HG03575 (cell line): ENCODE measurements around the gene DGKB.

Experiments used
- ATAC-seq: cut with Tn5 transposase; IDR thresholded peaks from one replicate; pipeline ENCODE4 v1.9.1; 2021; ENCODE audit not compliant: unreplicated experiment, insufficient number of reproducible peaks, low FRiP score; ENCODE audit errors: extremely low read depth

The DGKB gene

GRCh38 chr7:14226126-14226525 lies 676.4 kb downstream of the DGKB start:
- no peak for ATAC-seq

- no peak for ATAC-seq
These were observed 683.4 kb downstream of the DGKB start for GRCh38 chr7:14219125-14219524.

DNA sequence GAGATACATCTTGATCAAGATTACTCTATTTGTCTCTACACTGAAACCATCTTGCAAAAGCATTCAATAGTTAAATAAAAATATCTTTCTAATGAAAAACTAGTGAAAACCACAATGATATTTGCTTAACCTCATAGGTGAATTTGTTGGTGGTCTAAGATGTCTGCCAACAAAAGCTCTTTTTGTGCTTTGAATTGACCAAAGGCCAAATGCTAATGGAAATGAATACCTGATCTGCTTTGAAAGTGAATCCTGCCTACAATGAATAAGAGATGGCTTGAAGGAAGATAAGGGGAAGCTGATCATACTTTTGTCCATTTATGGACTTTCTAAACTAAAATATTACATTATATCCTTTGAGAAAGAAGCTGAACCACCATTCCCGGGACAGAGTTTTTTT lies 684.2 kb downstream of the DGKB start:
- ATAC-seq = no peak

DNA sequence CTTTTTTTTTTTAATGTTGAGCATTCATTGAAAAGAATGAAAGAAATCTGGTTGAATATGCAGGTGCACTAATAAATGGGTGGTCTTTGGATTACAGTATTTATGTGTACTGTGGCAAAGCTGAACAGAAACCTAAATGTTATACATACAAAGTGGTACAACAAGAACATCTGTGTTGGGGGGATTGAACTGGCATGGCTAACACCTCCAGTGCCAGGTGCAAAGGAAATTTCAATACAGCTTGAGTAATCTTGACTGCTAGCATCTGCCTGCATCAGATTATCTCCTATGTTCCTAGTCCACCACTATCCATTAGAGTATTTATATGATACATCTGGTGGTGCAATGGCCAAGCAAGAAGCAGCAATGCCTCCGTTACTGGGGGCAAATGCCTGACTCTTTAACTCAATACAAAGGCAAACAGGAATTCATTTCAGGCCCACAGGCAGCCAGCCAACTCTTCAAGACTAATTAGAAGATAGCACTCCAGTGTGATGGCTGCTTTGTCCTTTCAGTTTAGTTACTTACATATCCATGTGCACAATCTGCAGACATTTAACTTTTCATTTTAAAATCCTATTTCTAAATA lies 692.6 kb downstream of the DGKB start:
- ATAC-seq = no peak

DNA sequence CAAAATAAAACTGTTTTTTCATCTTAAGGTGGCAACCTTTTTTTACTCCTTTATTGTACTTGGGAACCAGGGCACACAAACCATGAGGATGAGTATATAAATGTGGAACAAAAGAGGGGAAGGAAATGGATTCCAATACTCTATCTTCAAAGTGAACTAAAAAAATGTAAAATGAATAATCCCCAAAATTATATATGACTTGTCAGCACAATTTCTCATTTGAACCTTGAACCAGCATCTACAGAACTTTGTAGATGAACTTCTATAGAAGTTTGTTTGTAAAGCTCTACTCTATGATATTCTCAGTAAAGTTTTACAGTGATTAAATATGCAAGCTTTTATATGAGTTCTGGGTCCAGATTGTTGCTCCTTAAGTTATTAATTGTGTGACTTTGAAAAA lies 694.8 kb downstream of the DGKB start:
- no peak for ATAC-seq

DNA sequence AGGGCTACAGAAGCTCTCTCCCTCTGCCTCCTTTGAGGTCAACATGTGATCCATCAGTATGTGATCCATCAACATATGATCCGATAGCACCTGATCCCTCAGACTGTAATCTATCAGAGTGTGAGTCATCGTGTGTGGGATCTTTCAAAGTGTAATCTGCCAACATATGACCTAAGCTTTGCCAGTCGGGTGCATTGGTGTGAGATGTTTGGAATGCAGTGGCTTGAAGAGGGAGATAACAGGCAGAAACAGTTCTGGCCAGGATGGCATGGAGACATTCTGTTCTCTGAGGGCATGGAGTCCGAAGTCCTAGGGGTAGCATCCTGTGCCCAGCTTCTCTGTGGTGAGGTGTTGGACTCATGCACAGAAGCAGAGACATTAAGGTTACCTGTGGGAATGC lies 695.4 kb downstream of the DGKB start:
- no peak for ATAC-seq

GRCh38 chr7:14206121-14206520 lies 696.4 kb downstream of the DGKB start:
- no peak for ATAC-seq

GRCh38 chr7:14201353-14201752 lies 701.2 kb downstream of the DGKB start:
- ATAC-seq = no peak

GRCh38 chr7:14199336-14199735 lies 703.2 kb downstream of the DGKB start:
- no peak for ATAC-seq

GRCh38 chr7:14197280-14197679 lies 705.3 kb downstream of the DGKB start:
- ATAC-seq = no peak

DNA sequence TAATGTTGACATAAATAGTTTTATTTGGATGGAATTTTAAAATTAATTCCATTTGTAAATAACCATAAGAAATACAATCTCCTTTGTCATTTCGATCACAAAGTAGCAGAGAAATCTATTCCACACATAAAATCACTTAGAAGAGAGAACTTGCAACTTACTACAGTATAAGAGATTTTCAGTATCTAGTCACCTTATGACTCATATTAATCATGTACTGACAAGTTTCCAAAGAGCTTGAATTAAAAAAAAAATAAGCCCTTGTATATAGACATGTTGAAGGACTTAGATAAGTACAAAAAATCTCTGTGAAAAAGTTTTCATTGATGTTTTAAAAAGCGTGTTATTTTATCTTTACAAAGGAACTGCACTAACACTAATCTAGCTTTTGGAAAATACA lies 706.0 kb downstream of the DGKB start:
- no peak for ATAC-seq

DNA sequence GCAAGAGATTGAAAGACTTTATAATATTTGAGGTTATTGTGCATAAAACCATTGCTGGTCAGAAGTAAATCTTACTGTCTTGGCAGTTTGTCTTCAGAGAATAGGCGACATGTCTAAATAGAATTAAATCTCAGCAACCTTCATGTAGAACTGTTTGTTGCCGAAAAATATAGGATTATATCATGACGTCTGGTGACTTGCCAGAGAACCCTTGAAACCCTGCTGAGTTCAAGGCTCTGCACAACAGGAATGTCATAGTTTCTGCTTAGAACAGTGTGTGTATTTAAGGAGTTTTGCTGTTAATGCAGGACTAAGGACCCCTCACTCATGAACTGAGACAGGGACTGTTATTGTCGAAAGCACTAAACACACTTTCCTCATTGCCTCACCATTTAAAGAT lies 706.7 kb downstream of the DGKB start:
- ATAC-seq = no peak

DNA sequence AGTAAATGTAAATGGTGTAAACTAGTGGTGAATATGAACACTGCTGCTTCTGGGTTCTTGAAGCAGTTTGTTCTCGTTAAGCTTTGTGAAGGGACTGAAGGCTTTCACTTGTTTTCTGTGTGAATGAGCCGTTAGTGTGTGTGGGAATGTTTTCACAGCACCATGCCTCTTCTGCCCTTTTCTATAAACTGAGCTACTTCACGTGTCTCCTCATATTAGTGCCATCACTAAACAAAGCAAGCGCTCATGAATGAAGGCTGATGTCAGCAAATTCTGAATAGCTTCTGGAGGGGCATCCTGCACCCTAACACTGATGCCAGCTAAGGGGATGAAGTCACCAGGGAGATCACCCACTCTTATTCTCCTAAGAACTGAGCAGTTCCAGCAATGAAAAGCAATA lies 707.5 kb downstream of the DGKB start:
- ATAC-seq = no peak

- no peak for ATAC-seq
These were observed 710.9 kb downstream of the DGKB start for GRCh38 chr7:14191686-14192098.

DNA sequence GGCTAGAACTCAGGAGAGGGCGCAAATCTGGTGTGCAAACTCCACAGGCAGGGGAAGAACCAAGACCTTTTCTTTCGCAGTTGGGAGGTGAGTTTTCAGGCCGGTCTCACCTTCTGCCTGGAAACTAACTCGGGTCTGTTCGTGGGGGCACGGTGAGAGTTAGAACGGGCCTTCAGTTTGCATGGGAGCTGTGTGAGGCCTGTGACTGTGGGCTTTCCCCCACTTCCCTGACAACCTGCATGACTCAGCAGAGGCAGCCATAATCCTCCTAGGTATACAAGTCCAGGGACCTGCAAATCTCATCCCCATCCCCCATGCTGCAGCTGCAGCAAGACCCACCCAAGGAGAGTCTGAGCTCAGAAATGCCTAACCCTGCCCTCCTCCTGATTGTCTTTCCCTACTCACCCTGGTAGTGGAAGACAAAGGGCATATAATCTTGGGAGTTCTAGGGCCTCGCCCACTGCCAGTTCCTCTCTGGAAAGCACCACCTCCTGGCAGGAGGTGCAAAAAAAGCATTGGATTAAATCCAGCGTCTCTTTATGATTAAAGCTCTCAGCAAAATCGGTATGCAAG lies 718.2 kb downstream of the DGKB start:
- no peak for ATAC-seq

GRCh38 chr7:14179781-14180180 lies 722.8 kb downstream of the DGKB start:
- ATAC-seq = no peak

- no peak for ATAC-seq
These were observed 724.7 kb downstream of the DGKB start for GRCh38 chr7:14177876-14178275.

DNA sequence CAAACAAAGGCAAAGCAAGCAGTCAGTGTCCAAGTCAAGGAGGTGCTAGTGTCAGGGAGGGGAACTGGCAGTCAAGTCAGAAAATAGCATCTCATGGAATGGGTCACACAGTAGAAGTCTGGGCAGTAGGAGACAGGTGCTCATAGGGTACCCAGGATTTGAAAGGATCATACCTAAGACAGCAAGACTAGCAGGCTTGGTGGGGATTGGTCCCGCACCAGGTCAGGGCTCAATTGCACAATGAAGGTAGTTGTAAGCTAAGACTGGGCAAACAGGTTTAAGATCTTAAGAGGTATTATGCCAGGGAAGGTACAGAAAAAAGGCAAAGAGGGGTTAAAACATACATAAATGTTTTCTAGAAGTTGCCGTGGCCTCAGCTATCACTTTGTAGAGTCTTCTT lies 731.7 kb downstream of the DGKB start:
- no peak for ATAC-seq

GRCh38 chr7:14158111-14158510 lies 744.4 kb downstream of the DGKB start:
- ATAC-seq = no peak

- ATAC-seq = no peak
These were observed 746.1 kb downstream of the DGKB start for GRCh38 chr7:14156436-14156835.

DNA sequence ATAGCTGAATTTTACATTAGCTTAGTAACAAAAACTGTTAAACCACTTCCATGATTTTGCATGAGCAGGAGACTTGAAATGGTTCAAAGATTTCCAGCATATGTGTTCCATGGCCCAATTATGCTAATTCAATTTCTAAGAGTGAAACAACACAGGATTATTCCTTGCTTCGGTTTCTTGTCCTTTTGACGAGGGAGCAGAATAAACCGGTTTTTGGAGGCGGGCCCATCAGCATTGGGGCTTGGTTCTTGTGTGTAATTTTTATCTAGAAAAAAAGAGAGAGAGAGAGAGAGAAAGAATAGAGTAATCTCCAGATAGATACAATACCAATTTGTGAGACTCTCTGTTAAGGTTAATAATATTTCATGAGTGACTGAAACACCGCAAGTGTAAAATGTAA lies 753.6 kb downstream of the DGKB start:
- ATAC-seq = no peak
